Naive B cell (primary cell): ENCODE measurements around the gene DCP1B. TPM values are rescaled to one million over a fixed set of nuclear protein-coding genes. Genes with fewer than 3 reads are reported as not detected.

ENCODE experiments used
- ATAC-seq, 2 donors: fragments of 150-1000 bp; cut with Tn5 transposase; 2 replicates each; pipeline ENCODE4 v1.10.0; 2021; ENCODE audit warnings: low read depth in 2 of 2, mild to moderate bottlenecking in 2 of 2, moderate library complexity in 2 of 2
- DNase-seq: peaks from one replicate; pipeline ENCODE4 v3.0.0; 2022
- H3K27ac Mint-ChIP-seq, 6 donors: one replicate each; pipeline ENCODE4 v1.8.0; 2020 to 2022; ENCODE audit warnings: mild to moderate bottlenecking in 6 of 6, mixed read lengths in 6 of 6, moderate library complexity in 5 of 6, inconsistent platforms in 2 of 6
- H3K27me3 Mint-ChIP-seq, 3 donors: one replicate each; pipeline ENCODE4 v1.8.0; 2021 to 2022; ENCODE audit warnings: mixed read lengths in 3 of 3, mild to moderate bottlenecking in 1 of 3
- H3K36me3 Mint-ChIP-seq, 2 donors: one replicate each; pipeline ENCODE4 v1.8.0; 2020 to 2022; ENCODE audit warnings: mixed read lengths in 2 of 2, inconsistent platforms in 1 of 2, mild to moderate bottlenecking in 1 of 2
- H3K4me1 Mint-ChIP-seq, 3 donors: one replicate each; pipeline ENCODE4 v1.8.0; 2020 to 2022; ENCODE audit warnings: mixed read lengths in 3 of 3, inconsistent platforms in 1 of 3, mild to moderate bottlenecking in 1 of 3, moderate library complexity in 1 of 3
- H3K4me3 Mint-ChIP-seq, 8 donors: one replicate each; pipeline ENCODE4 v1.8.0; 2020 to 2022; ENCODE audit warnings: mild to moderate bottlenecking in 8 of 8, mixed read lengths in 8 of 8, moderate library complexity in 8 of 8, inconsistent platforms in 2 of 8
- H3K9me3 Mint-ChIP-seq, 7 donors: one replicate each; pipeline ENCODE4 v1.8.0; 2020 to 2022; ENCODE audit warnings: mixed read lengths in 7 of 7, mild to moderate bottlenecking in 5 of 7, inconsistent platforms in 2 of 7, moderate library complexity in 1 of 7
- polyA plus RNA-seq, 6 donors: library from polyadenylated mRNA; unstranded; fragments of 300-500 nt; fragmentation: Illumina TruSeq; gene quantifications; one replicate each; pipeline ENCODE4 v1.2.3, GENCODE V29; 2021; ENCODE audit warnings: low read depth in 6 of 6

DCP1B gene
- polyA plus RNA-seq, 6 donors from 2014 or later: 8.5 to 18.6 (median 15.8) TPM

DNA sequence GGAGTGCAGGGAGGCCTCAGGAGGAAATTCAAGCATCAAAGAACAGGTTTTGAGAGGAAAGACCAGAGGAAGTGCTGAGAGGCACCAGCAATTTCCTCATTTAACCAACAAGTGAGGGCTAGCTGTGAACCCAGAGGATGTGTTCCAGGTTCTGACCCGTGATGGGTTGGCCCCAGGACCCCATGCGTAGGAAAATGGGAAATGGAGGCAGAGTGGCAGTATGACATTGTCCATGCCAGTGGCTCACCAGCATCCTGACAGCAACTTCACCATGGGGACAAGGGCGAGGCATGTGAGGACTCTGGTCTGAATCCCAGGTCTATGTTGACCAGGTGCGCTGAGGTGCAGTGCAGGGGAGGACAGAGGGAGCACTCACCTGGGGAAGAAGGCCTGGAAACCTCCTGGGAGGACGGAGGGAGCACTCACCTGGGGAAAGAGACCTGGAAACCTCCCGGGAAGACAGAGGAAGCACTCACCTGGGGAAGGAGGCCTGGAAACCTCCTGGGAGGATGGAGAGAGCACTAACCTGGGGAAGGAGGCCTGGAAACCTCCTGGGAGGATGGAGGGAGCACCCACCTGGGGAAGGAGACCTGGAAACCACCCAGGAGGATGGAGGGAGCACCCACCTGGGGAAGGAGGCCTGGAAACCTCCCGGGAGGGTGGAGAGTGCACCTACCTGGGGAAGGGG, 79.1 kb downstream of the DCP1B start:
- Mint-ChIP-seq H3K9me3 (peaks cover 0 to 3% (median 0%) of the 10 kb centered on the region in 7 donors), H3K36me3 (no peaks in the 10 kb centered on the region), H3K27ac (peak overlapping the region; percentile 91 to 99 (median 98)), H3K4me1 (peaks cover 57 to 74% (median 74%) of the 10 kb centered on the region in 3 donors), H3K4me3 (peak overlapping the region; percentile 77 to 95 (median 86)), H3K27me3 (no peaks in the 10 kb centered on the region)
- DNase-seq (no peak), ATAC-seq (peak; percentile 51 to 52)

GRCh38 chr12:1922985-1923384, 81.3 kb downstream of the DCP1B start:
- Mint-ChIP-seq H3K27ac (peak overlapping the region in 2 of 6 donors; percentile 44 to 91), H3K9me3 (peaks cover 0 to 3% (median 0%) of the 10 kb centered on the region in 7 donors), H3K4me1 (peaks cover 49 to 74% (median 73%) of the 10 kb centered on the region in 3 donors), H3K36me3 (peaks cover 0 to under 1% of the 10 kb centered on the region in 2 donors), H3K4me3 (peak overlapping the region in 6 of 8 donors; percentile 10 to 91 (median 24)), H3K27me3 (peaks cover 0 to 2% (median 0%) of the 10 kb centered on the region in 3 donors)
- DNase-seq: no peak
- ATAC-seq: peak in 1 of 2 donors; percentile 12

GRCh38 chr12:1922075-1922709, 82.1 kb downstream of the DCP1B start:
- H3K4me3 Mint-ChIP-seq: peak overlapping the region in 3 of 8 donors; percentile 43 to 85 (median 77)
- H3K27ac Mint-ChIP-seq: no peak overlapping the region
- DNase-seq: no peak
- peaks cover 56 to 80% (median 79%) of the 10 kb centered on the region in 3 donors for H3K4me1 Mint-ChIP-seq
- peaks cover 0 to 6% (median 0%) of the 10 kb centered on the region in 3 donors for H3K27me3 Mint-ChIP-seq
- H3K9me3 Mint-ChIP-seq: peaks cover 0 to 3% (median 0%) of the 10 kb centered on the region in 7 donors
- peaks cover 5 to 6% of the 10 kb centered on the region in 2 donors for H3K36me3 Mint-ChIP-seq
- no peak for ATAC-seq

GRCh38 chr12:1920971-1921370, 83.3 kb downstream of the DCP1B start:
- ATAC-seq: peak in 1 of 2 donors; percentile 16
- DNase-seq: no peak
- peaks cover 5 to 13% of the 10 kb centered on the region in 2 donors for H3K36me3 Mint-ChIP-seq
- peaks cover 51 to 77% (median 76%) of the 10 kb centered on the region in 3 donors for H3K4me1 Mint-ChIP-seq
- peak overlapping the region; percentile 50 to 94 (median 85) for H3K27ac Mint-ChIP-seq
- peaks cover 0 to 3% (median 0%) of the 10 kb centered on the region in 7 donors for H3K9me3 Mint-ChIP-seq
- peaks cover 0 to 12% (median 7%) of the 10 kb centered on the region in 3 donors for H3K27me3 Mint-ChIP-seq
- H3K4me3 Mint-ChIP-seq: peak overlapping the region; percentile 29 to 96 (median 68)

DNA sequence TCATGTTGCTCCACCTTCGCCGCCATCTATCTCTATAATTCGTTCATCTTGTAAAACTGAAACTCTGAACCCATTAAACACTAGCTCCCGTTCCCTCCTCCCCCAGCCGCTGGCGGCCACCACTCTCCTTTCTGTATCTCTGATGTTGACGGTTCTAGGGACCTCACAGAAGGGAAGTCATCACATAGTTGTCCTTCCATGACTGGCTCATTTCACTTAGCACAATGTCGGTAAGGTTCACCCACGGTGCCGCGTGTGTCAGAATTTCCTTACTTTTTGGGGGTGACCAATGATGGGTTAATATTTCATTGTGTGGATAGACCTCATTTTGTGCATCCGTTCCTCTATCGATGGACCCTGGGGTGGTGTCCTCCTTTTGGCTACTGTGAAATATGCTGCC, 83.8 kb downstream of the DCP1B start:
- peaks cover 0 to 12% (median 12%) of the 10 kb centered on the region in 3 donors for H3K27me3 Mint-ChIP-seq
- no peak for DNase-seq
- peak overlapping the region in 5 of 8 donors; percentile 36 to 96 (median 70) for H3K4me3 Mint-ChIP-seq
- H3K36me3 Mint-ChIP-seq: peaks cover 5 to 17% of the 10 kb centered on the region in 2 donors
- peaks cover 0 to 3% (median 0%) of the 10 kb centered on the region in 7 donors for H3K9me3 Mint-ChIP-seq
- peaks cover 52 to 78% (median 74%) of the 10 kb centered on the region in 3 donors for H3K4me1 Mint-ChIP-seq
- ATAC-seq: no peak
- H3K27ac Mint-ChIP-seq: peak overlapping the region in 3 of 6 donors; percentile 32 to 88 (median 50)

DNA sequence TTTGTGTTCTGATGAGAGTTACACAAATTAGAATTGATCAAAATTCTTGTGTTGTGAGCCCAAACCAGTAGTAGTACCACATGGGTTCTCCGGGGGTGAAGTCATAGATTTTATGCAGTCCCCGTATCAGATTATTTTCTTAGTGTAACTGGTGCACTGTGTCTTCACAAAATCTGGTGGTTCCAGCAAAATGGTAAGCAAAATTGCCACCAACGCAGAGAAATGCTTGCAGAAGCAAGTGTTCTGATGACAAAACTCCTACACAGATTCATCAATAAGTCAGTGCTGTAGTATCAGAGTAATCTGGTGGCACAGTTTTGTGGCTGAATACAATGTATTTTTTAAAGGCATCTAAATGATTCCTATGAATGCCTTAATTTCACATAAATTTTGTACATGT, 84.5 kb downstream of the DCP1B start:
- Mint-ChIP-seq H3K4me3 (peak overlapping the region in 5 of 8 donors; percentile 92 to 99 (median 96)), H3K27ac (peak overlapping the region in 1 of 6 donors; percentile 61), H3K36me3 (peaks cover 5 to 17% of the 10 kb centered on the region in 2 donors), H3K9me3 (peaks cover 0 to 3% (median 0%) of the 10 kb centered on the region in 7 donors), H3K27me3 (peaks cover 0 to 16% (median 12%) of the 10 kb centered on the region in 3 donors), H3K4me1 (peaks cover 51 to 72% (median 68%) of the 10 kb centered on the region in 3 donors)
- no peak for DNase-seq
- ATAC-seq: no peak

- peaks cover 5 to 17% of the 10 kb centered on the region in 2 donors for H3K36me3 Mint-ChIP-seq
- peak overlapping the region in 7 of 8 donors; percentile 92 to 99 (median 98) for H3K4me3 Mint-ChIP-seq
- no peak for DNase-seq
- H3K27me3 Mint-ChIP-seq: peaks cover 0 to 19% (median 12%) of the 10 kb centered on the region in 3 donors
- no peak for ATAC-seq
- peak overlapping the region in 4 of 6 donors; percentile 53 to 99 (median 96) for H3K27ac Mint-ChIP-seq
- H3K4me1 Mint-ChIP-seq: peaks cover 46 to 67% (median 63%) of the 10 kb centered on the region in 3 donors
- no peaks in the 10 kb centered on the region for H3K9me3 Mint-ChIP-seq
Observed at GRCh38 chr12:1919284-1919683, 85.0 kb downstream of the DCP1B start.

GRCh38 chr12:1918884-1919236, 85.4 kb downstream of the DCP1B start:
- Mint-ChIP-seq H3K4me1 (peaks cover 44 to 63% (median 59%) of the 10 kb centered on the region in 3 donors), H3K4me3 (peak overlapping the region; percentile 92 to 99 (median 97)), H3K27me3 (peaks cover 0 to 19% (median 15%) of the 10 kb centered on the region in 3 donors), H3K9me3 (no peaks in the 10 kb centered on the region), H3K36me3 (peaks cover 5 to 17% of the 10 kb centered on the region in 2 donors), H3K27ac (peak overlapping the region in 4 of 6 donors; percentile 53 to 99 (median 96))
- DNase-seq: no peak
- ATAC-seq: no peak

GRCh38 chr12:1918081-1918883, 86.0 kb downstream of the DCP1B start, which contains the start of gene CACNA2D4:
Gene CACNA2D4, minus strand, starts transcription at chr12:1918652. Its CDS starts 179 bp downstream, at chr12:1918473.
- Mint-ChIP-seq H3K4me1 (peaks cover 39 to 57% (median 53%) of the 10 kb centered on the region in 3 donors), H3K4me3 (peak within 1 kb of the TSS; percentile 92 to 99 (median 97)), H3K27me3 (peaks cover 0 to 19% (median 16%) of the 10 kb centered on the region in 3 donors), H3K36me3 (peaks cover 5 to 17% of the 10 kb centered on the region in 2 donors), H3K9me3 (no peaks in the 10 kb centered on the region), H3K27ac (peak within 1 kb of the TSS; percentile 94 to 100 (median 96))
- DNase-seq: no peak
- ATAC-seq: peak; percentile 7 to 11

- DNase-seq: peak; percentile 49
- peak overlapping the region; percentile 94 to 100 (median 96) for H3K27ac Mint-ChIP-seq
- H3K4me3 Mint-ChIP-seq: peak overlapping the region; percentile 92 to 99 (median 97)
- no peaks in the 10 kb centered on the region for H3K9me3 Mint-ChIP-seq
- peak; percentile 81 to 82 for ATAC-seq
- H3K36me3 Mint-ChIP-seq: peaks cover 5 to 17% of the 10 kb centered on the region in 2 donors
- H3K4me1 Mint-ChIP-seq: peaks cover 36 to 51% (median 46%) of the 10 kb centered on the region in 3 donors
- peaks cover 0 to 19% (median 16%) of the 10 kb centered on the region in 3 donors for H3K27me3 Mint-ChIP-seq
Observed at GRCh38 chr12:1917172-1918070, 86.8 kb downstream of the DCP1B start.

- Mint-ChIP-seq H3K9me3 (no peaks in the 10 kb centered on the region), H3K27ac (peak overlapping the region in 4 of 6 donors; percentile 41 to 86 (median 57)), H3K27me3 (peaks cover 0 to 19% (median 16%) of the 10 kb centered on the region in 3 donors), H3K4me1 (peaks cover 36 to 48% (median 46%) of the 10 kb centered on the region in 3 donors), H3K36me3 (peaks cover 5 to 17% of the 10 kb centered on the region in 2 donors), H3K4me3 (peak overlapping the region; percentile 21 to 99 (median 58))
- no peak for DNase-seq
- ATAC-seq: no peak
Observed at GRCh38 chr12:1916371-1917171, 87.7 kb downstream of the DCP1B start.
